Measurements from ENCODE around the gene NAA80. TPM values are rescaled to one million over a fixed set of nuclear protein-coding genes. Genes with fewer than 3 reads are reported as not detected.
A peak's percentile ranks its signal among the peaks of the same experiment; 100 is the strongest.

NAA80 gene
- total and polyA plus RNA-seq, 2 donors (not counting 3 experiments of a cell fraction or from before 2014, with no cell fraction given): 9.0 to 13.1 TPM

- H3K27ac ChIP-seq (ENCODE audit: insufficient read depth, low read depth, low read length): peak overlapping the region; percentile 88
- no peaks in the 10 kb centered on the region for H3K9me1 ChIP-seq (replicated peaks; ENCODE audit: control insufficient read depth, extremely low read depth, insufficient read depth, low read length)
- peaks cover 15% of the 10 kb centered on the region for H3K79me2 ChIP-seq (ENCODE audit: control insufficient read depth, insufficient read depth, low read length)
- FAIRE-seq: no peak
- CTCF ChIA-PET: interaction anchor here (1.5 to 3.6 kb wide), 2 partner anchors 15 to 67 kb away, joined by 4 to 28 read pairs; partner anchors contain the start of gene GNAT1
- H3K36me3 ChIP-seq (ENCODE audit: control insufficient read depth in 2 of 2, extremely low read depth in 1 of 2, insufficient read depth in 2 of 2, low read length in 2 of 2): peaks cover 14 to 27% of the 10 kb centered on the region in 2 experiments
- peak overlapping the region; percentile 89 for H3K9ac ChIP-seq (replicated peaks; ENCODE audit: extremely low read depth, insufficient read depth, low read length)
- intact Hi-C loops (cut with micrococcal nuclease): loop anchor here (1.0 to 10.0 kb wide), 5 partner anchors 12 to 136 kb away; no protein-coding TSS in a partner anchor
- no peaks in the 10 kb centered on the region for H3K9me3 ChIP-seq (replicated peaks; ENCODE audit: control insufficient read depth, insufficient read depth, low read length)
- no peak overlapping the region for H3K4me3 ChIP-seq (replicated peaks in 1 of 3; ENCODE audit: insufficient read depth in 1 of 3, low read depth in 1 of 3, low read length in 3 of 3)
- DNase-seq (ENCODE audit: low read depth, low spot score): no peak
- dilution Hi-C loops (cut with MboI; ENCODE audit: extremely low pct_ligation_motif_present, low sequenced_read_pairs): no loop called here
- peaks cover 24% of the 10 kb centered on the region for H3K4me1 ChIP-seq (ENCODE audit: control insufficient read depth, extremely low read depth, insufficient read depth, low read length)
- POLR2A ChIA-PET: interaction anchor here (0.6 to 2.1 kb wide), 2 partner anchors 18 to 198 kb away, joined by 4 to 11 read pairs; no protein-coding TSS in a partner anchor
- no peak overlapping the region for H2AFZ ChIP-seq (ENCODE audit: low read depth, low read length)
- no peaks in the 10 kb centered on the region for H4K20me1 ChIP-seq (replicated peaks; ENCODE audit: control insufficient read depth, extremely low read depth, insufficient read depth, low read length)
- H3K27me3 ChIP-seq (ENCODE audit: control insufficient read depth in 2 of 2, insufficient read depth in 2 of 2, low read length in 2 of 2): no peaks in the 10 kb centered on the region
- BruUV-seq (replicated peaks): no TSS peak
- TF ChIP-seq EZH2 (IDR thresholded peaks at IDR 0.05; ENCODE audit: borderline replicate concordance, low read depth, low read length, severe bottlenecking): no peak
- no peak for TF ChIP-seq POLR2A (IDR thresholded peaks at IDR 0.05; ENCODE audit: low read depth, low read length)
- no peak for TF ChIP-seq GATA2 (IDR thresholded peaks at IDR 0.05; ENCODE audit: insufficient read depth, insufficient read length, low read depth, low read length)
- TF ChIP-seq POLR2AphosphoS5 (IDR thresholded peaks at IDR 0.05; ENCODE audit: insufficient read depth, low read depth, low read length): no peak
- no peak for TF ChIP-seq CTCF (IDR thresholded peaks at IDR 0.05; ENCODE audit: extremely low read depth in 1 of 2, insufficient read depth in 1 of 2, low read depth in 1 of 2, low read length in 2 of 2)
- no peak for TF ChIP-seq MAX (IDR thresholded peaks at IDR 0.05; ENCODE audit: insufficient read depth, insufficient read length)
- TF ChIP-seq JUN (IDR thresholded peaks at IDR 0.05; ENCODE audit: borderline replicate concordance, insufficient read depth, insufficient read length, low read depth): no peak
- no peak for TF ChIP-seq MYC (IDR thresholded peaks at IDR 0.05; ENCODE audit: low read depth, low read length)
- TF ChIP-seq FOS (IDR thresholded peaks at IDR 0.05; ENCODE audit: borderline replicate concordance, insufficient read depth, low read length): no peak
- peak overlapping the region; percentile 50 for H3K4me2 ChIP-seq (ENCODE audit: insufficient read depth, low read length)
Measured at GRCh38 chr3:50260942-50261441, 38.2 kb downstream of the NAA80 start.

All from endothelial cell of umbilical vein (primary cell).